IMR-90 (cell line): ENCODE results near the gene TMEM176B.

Experiments
- CTCF ChIP-seq: conservative IDR thresholded peaks from 2 replicates; pipeline ENCODE4 v1.5.1; 2012; ENCODE audit warnings: mild to moderate bottlenecking, low read depth, low read length, improper control_type of control experiment
- MAFK ChIP-seq: IDR thresholded peaks from 2 replicates; pipeline ENCODE4 v1.6.1; 2012; ENCODE audit warnings: low read depth, low read length, improper control_type of control experiment
- NFE2L2 ChIP-seq: fragments of 150-350 bp; IDR thresholded peaks from 2 replicates; pipeline ENCODE4 v1.6.1; 2016; ENCODE audit warnings: low read depth, mild to moderate bottlenecking, low read length
- POLR2A ChIP-seq: IDR thresholded peaks from 2 replicates; pipeline ENCODE4 v1.6.1; 2012; ENCODE audit warnings: mild to moderate bottlenecking, low read depth, low read length
- RAD21 ChIP-seq: IDR thresholded peaks from 2 replicates; pipeline ENCODE4 v1.6.1; 2012; ENCODE audit warnings: low read length, improper control_type of control experiment
- RCOR1 ChIP-seq: IDR thresholded peaks from 2 replicates; pipeline ENCODE4 v1.6.1; 2012; ENCODE audit warnings: mild to moderate bottlenecking, low read length, improper control_type of control experiment; ENCODE audit not compliant: insufficient replicate concordance
- RFX5 ChIP-seq: IDR thresholded peaks from 2 replicates; pipeline ENCODE4 v1.8.0; 2012; ENCODE audit warnings: low read depth, mild to moderate bottlenecking, low read length, moderate library complexity
- SMC3 ChIP-seq: fragments of 150-350 bp; IDR thresholded peaks from 2 replicates; pipeline ENCODE4 v1.6.1; 2016; ENCODE audit warnings: low read depth, mild to moderate bottlenecking, antibody characterized with exemption, low read length, moderate library complexity
- USF2 ChIP-seq: fragments of 150-350 bp; IDR thresholded peaks from 2 replicates; pipeline ENCODE4 v1.6.1; 2017; ENCODE audit warnings: mild to moderate bottlenecking, antibody characterized with exemption, low read length, low read depth

- TF ChIP-seq SMC3: no peak
- no peak for TF ChIP-seq CTCF
- no peak for TF ChIP-seq NFE2L2
- TF ChIP-seq USF2: no peak
- no peak for TF ChIP-seq RAD21
- no peak for TF ChIP-seq POLR2A
- no peak for TF ChIP-seq RCOR1
- TF ChIP-seq MAFK: no peak
- TF ChIP-seq RFX5: no peak
These were observed 55.1 kb downstream of the TMEM176B start for GRCh38 chr7:150745086-150745485.
